ENCODE data around the gene CCDC24. TPM values are rescaled to one million over a fixed set of nuclear protein-coding genes. Genes with fewer than 3 reads are reported as not detected.

The CCDC24 gene
- total and polyA plus RNA-seq, 9 of the 15 experiments (the other 6 are each of a cell fraction or from before 2014, with no cell fraction given), result 0.31 to 4.5 (median 1.5) TPM

DNA sequence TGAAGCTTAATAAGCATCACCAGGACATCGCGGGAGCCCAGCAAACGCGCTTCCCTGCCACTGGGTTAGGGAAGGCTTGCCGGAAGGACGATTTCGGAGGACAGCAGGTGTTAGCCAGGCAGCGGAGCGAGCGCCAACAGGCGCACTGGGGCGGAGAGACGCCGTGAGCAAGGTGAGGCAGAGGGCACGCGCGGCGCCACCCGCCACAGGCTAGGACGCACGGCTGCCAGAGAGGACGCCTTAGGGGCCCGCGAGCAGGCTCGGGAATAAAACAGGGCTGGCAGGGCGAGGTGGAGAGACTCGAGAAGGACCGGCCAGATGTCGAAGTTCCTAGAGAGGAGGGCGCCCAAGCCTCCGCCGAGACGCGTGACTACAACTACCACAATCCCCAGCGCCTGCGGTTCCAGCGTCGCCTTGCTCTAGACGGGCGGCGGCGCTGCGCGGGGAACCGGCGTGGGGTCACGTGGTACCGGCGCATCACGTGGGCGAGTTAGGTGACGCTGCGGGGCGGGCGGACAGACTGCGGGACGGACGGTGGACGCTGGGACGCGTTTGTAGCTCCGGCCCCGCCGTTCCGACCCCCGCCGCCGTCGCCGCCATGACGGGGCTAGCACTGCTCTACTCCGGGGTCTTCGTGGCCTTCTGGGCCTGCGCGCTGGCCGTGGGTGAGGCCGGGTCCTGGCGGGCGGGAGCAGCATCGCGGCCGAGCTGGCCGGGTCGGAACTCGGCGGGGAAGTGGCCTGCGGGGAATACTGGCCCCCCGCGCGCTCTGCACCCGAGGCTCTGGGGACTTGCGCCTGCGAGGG lies 16.8 kb upstream of the CCDC24 start, which contains the start of gene ATP6V0B (continued):
- TF ChIP-seq SAFB2 (IDR thresholded peaks at IDR 0.05; ENCODE audit: borderline replicate concordance, low read depth, low read length, severe bottlenecking) (no peak), NR3C1 (CRISPR knock-in tag; IDR thresholded peaks at IDR 0.05) (no peak), CC2D1A (IDR thresholded peaks at IDR 0.05) (no peak), PHB2 (IDR thresholded peaks at IDR 0.05; ENCODE audit: low read depth) (no peak), TRIM28 (IDR thresholded peaks at IDR 0.05) (peak; percentile 16; the same call in 1 of the 2 replicates), ZNF41 (CRISPR knock-in tag; conservative IDR thresholded peaks at IDR 0.05) (no peak), ZNF23 (CRISPR knock-in tag; IDR thresholded peaks at IDR 0.05) (no peak), OTX1 (CRISPR knock-in tag; IDR thresholded peaks at IDR 0.05) (peak; percentile 89), NBN (IDR thresholded peaks at IDR 0.05; ENCODE audit: low read depth) (0 out of 2 replicates have a peak, but pooled peaks have one; percentile 8), KLF10 (CRISPR knock-in tag; IDR thresholded peaks at IDR 0.05) (no peak), TEAD1 (CRISPR knock-in tag; IDR thresholded peaks at IDR 0.05) (peak in 1 of 2 experiments; percentile 25; a peak in 1 of 4 replicates), CTBP1 (IDR thresholded peaks at IDR 0.05; ENCODE audit: borderline replicate concordance) (peak; percentile 76), SAFB (IDR thresholded peaks at IDR 0.05; ENCODE audit: borderline replicate concordance, low read depth, low read length) (0 out of 2 replicates have a peak, but pooled peaks have one; percentile 48), SMARCC2 (IDR thresholded peaks at IDR 0.05; ENCODE audit: low read depth) (no peak), SIN3A (IDR thresholded peaks at IDR 0.05; ENCODE audit: borderline replicate concordance in 2 of 2, control insufficient read depth in 1 of 2, low read depth in 2 of 2, low read length in 2 of 2) (peak in 1 of 2 experiments; percentile 85; a peak in 2 of 4 replicates), POLR3G (IDR thresholded peaks at IDR 0.05; ENCODE audit: extremely low read depth, insufficient read length, insufficient replicate concordance) (no peak), HDAC6 (IDR thresholded peaks at IDR 0.05; ENCODE audit: low read depth, low read length) (no peak), RBBP5 (IDR thresholded peaks at IDR 0.05; ENCODE audit: borderline replicate concordance, insufficient read depth, low read length, poor library complexity, severe bottlenecking) (peak; percentile 74)
- TF ChIP-seq, protein P1, sequence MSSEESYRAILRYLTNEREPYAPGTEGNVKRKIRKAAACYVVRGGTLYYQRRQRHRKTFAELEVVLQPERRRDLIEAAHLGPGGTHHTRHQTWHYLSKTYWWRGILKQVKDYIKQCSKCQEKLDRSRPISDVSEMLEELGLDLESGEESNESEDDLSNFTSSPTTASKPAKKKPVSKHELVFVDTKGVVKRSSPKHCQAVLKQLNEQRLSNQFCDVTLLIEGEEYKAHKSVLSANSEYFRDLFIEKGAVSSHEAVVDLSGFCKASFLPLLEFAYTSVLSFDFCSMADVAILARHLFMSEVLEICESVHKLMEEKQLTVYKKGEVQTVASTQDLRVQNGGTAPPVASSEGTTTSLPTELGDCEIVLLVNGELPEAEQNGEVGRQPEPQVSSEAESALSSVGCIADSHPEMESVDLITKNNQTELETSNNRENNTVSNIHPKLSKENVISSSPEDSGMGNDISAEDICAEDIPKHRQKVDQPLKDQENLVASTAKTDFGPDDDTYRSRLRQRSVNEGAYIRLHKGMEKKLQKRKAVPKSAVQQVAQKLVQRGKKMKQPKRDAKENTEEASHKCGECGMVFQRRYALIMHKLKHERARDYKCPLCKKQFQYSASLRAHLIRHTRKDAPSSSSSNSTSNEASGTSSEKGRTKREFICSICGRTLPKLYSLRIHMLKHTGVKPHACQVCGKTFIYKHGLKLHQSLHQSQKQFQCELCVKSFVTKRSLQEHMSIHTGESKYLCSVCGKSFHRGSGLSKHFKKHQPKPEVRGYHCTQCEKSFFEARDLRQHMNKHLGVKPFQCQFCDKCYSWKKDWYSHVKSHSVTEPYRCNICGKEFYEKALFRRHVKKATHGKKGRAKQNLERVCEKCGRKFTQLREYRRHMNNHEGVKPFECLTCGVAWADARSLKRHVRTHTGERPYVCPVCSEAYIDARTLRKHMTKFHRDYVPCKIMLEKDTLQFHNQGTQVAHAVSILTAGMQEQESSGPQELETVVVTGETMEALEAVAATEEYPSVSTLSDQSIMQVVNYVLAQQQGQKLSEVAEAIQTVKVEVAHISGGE (CRISPR knock-in tag; IDR thresholded peaks at IDR 0.05), result peak in 2 of 3 experiments; percentile 6 to 93; a peak in 3 of 6 replicates
- TF ChIP-seq, protein P2, sequence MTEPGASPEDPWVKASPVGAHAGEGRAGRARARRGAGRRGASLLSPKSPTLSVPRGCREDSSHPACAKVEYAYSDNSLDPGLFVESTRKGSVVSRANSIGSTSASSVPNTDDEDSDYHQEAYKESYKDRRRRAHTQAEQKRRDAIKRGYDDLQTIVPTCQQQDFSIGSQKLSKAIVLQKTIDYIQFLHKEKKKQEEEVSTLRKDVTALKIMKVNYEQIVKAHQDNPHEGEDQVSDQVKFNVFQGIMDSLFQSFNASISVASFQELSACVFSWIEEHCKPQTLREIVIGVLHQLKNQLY (CRISPR knock-in tag; conservative IDR thresholded peaks at IDR 0.05), result 0 out of 4 replicates have a peak, but pooled peaks of 1 of the 2 experiments have one; percentile 39
- TF ChIP-seq, protein P3, sequence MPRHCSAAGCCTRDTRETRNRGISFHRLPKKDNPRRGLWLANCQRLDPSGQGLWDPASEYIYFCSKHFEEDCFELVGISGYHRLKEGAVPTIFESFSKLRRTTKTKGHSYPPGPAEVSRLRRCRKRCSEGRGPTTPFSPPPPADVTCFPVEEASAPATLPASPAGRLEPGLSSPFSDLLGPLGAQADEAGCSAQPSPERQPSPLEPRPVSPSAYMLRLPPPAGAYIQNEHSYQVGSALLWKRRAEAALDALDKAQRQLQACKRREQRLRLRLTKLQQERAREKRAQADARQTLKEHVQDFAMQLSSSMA (CRISPR knock-in tag; IDR thresholded peaks at IDR 0.05), result no peak
